ENCODE results near the gene GPA33. TPM values are rescaled to one million over a fixed set of nuclear protein-coding genes. Genes with fewer than 3 reads are reported as not detected.

Gene GPA33
- total RNA-seq, 1 donor = not detected

- H3K4me3 ChIP-seq (ENCODE audit: low read depth, low read length) = no peak overlapping the region
- TF ChIP-seq, protein P1, sequence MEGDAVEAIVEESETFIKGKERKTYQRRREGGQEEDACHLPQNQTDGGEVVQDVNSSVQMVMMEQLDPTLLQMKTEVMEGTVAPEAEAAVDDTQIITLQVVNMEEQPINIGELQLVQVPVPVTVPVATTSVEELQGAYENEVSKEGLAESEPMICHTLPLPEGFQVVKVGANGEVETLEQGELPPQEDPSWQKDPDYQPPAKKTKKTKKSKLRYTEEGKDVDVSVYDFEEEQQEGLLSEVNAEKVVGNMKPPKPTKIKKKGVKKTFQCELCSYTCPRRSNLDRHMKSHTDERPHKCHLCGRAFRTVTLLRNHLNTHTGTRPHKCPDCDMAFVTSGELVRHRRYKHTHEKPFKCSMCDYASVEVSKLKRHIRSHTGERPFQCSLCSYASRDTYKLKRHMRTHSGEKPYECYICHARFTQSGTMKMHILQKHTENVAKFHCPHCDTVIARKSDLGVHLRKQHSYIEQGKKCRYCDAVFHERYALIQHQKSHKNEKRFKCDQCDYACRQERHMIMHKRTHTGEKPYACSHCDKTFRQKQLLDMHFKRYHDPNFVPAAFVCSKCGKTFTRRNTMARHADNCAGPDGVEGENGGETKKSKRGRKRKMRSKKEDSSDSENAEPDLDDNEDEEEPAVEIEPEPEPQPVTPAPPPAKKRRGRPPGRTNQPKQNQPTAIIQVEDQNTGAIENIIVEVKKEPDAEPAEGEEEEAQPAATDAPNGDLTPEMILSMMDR (IDR thresholded peaks at IDR 0.05; ENCODE audit: insufficient read depth, low read length) = no peak
- DNase-seq (ENCODE audit: low read depth) = no peak
These were observed 78.5 kb downstream of the GPA33 start for GRCh38 chr1:167011560-167012191.

- TF ChIP-seq, protein P1 (IDR thresholded peaks at IDR 0.05; ENCODE audit: insufficient read depth, low read length) = no peak
- no peak for DNase-seq (ENCODE audit: low read depth)
- no peak overlapping the region for H3K4me3 ChIP-seq (ENCODE audit: low read depth, low read length)
These were observed 86.5 kb downstream of the GPA33 start for GRCh38 chr1:167003711-167004110.

Small RNA genes within 50 kb of the gene (small RNA-seq; reads per million reads assigned to genes)
- 0.45 reads per million for gene RNA5SP65

Other genes starting within 250 kb of the GPA33 start
- 12.1 and 13.5 TPM in 2 replicates for gene TADA1, start 214.1 kb downstream of the GPA33 start, total RNA-seq (ENCODE audit: low replicate concordance)
- gene ILDR2, start 114.8 kb downstream of the GPA33 start, total RNA-seq (ENCODE audit: low replicate concordance) = 0.09 and 0.25 TPM in 2 replicates
- not detected in 2 replicates for gene MAEL, start 101.1 kb downstream of the GPA33 start, total RNA-seq (ENCODE audit: low replicate concordance)
- not detected in 2 replicates for gene STYXL2, start 3.7 kb upstream of the GPA33 start, total RNA-seq (ENCODE audit: low replicate concordance)
- gene POU2F1, start 130.5 kb upstream of the GPA33 start, total RNA-seq (ENCODE audit: low replicate concordance) = 7.4 and 10.7 TPM in 2 replicates

Data from fibroblast of the aortic adventitia (primary cell).